ENCODE results near the gene PODN. TPM values are rescaled to one million over a fixed set of nuclear protein-coding genes. Genes with fewer than 3 reads are reported as not detected.
A peak's percentile ranks its signal among the peaks of the same experiment; 100 is the strongest.

PODN gene
- 1.5 and 2.0 TPM in 2 replicates for total RNA-seq
- 1.3 and 1.4 TPM in 2 replicates for polyA plus RNA-seq
- polyA plus RNA-seq (2011; cell fraction: cytosol; rRNA removed): 0.71 and 0.76 TPM in 2 replicates
- 2.8 and 3.1 TPM in 2 replicates for polyA plus RNA-seq (2011; cell fraction: nucleus; rRNA removed)
- 1.4 and 2.1 TPM in 2 replicates for polyA plus RNA-seq (2012)
- 0.28 and 0.92 TPM in 2 replicates for polyA minus RNA-seq
- polyA minus RNA-seq (2011; cell fraction: cytosol; rRNA and poly(A)+ RNA removed): not detected
- polyA minus RNA-seq (2011; cell fraction: nucleus; rRNA and poly(A)+ RNA removed): 0.77 and 0.87 TPM in 2 replicates
- Bru-seq, nascent RNA: percentile 12 among the genes with signal in this experiment
- BruChase-seq, experiment 1, labeled RNA remaining after a 6-hour chase: percentile 28 among the genes with signal in this experiment
- percentile 31 among the genes with signal in this experiment for BruChase-seq, experiment 2, labeled RNA remaining after a 2-hour chase
- long read RNA-seq, partial matches to known transcripts: 0 of 2 reads
- long read RNA-seq, other reads (novel, unspliced or antisense): 2 of 2 reads

- POLR2A ChIA-PET: interaction anchor here (0.6 kb wide), 3 partner anchors 36 to 215 kb away, joined by 3 to 4 read pairs (median 3); no protein-coding TSS in a partner anchor
- FAIRE-seq: no peak
- H3K9ac ChIP-seq (replicated peaks; ENCODE audit: extremely low read depth, insufficient read depth, low read length): no peak within 1 kb of the TSS
Measured at GRCh38 chr1:53061859-53062707, at the start of gene PODN. Gene PODN, plus strand, starts transcription at chr1:53062213. Its CDS starts 7,643 bp downstream, at chr1:53069856.

More at GRCh38 chr1:53061859-53062707, at the start of gene PODN:
- Histone ChIP-seq H3K9me3 (replicated peaks; ENCODE audit: control insufficient read depth, insufficient read depth, low read length) (no peaks in the 10 kb centered on the region), H4K20me1 (replicated peaks; ENCODE audit: control insufficient read depth, extremely low read depth, insufficient read depth, low read length) (no peaks in the 10 kb centered on the region), H3K27me3 (ENCODE audit: control insufficient read depth in 2 of 2, insufficient read depth in 2 of 2, low read length in 2 of 2) (peaks cover 6 to 31% of the 10 kb centered on the region in 2 experiments), H3K9me1 (replicated peaks; ENCODE audit: control insufficient read depth, extremely low read depth, insufficient read depth, low read length) (no peaks in the 10 kb centered on the region), H3K36me3 (ENCODE audit: control insufficient read depth in 2 of 2, extremely low read depth in 1 of 2, insufficient read depth in 2 of 2, low read length in 2 of 2) (no peaks in the 10 kb centered on the region), H3K79me2 (ENCODE audit: control insufficient read depth, insufficient read depth, low read length) (no peaks in the 10 kb centered on the region), H3K27ac (ENCODE audit: insufficient read depth, low read depth, low read length) (no peak within 1 kb of the TSS), H2AFZ (ENCODE audit: low read depth, low read length) (peak within 1 kb of the TSS; percentile 52), H3K4me3 (replicated peaks in 1 of 3; ENCODE audit: insufficient read depth in 1 of 3, low read depth in 1 of 3, low read length in 3 of 3) (peak within 1 kb of the TSS; percentile 27 to 47 (median 30)), H3K4me1 (ENCODE audit: control insufficient read depth, extremely low read depth, insufficient read depth, low read length) (peaks cover 8% of the 10 kb centered on the region), H3K4me2 (ENCODE audit: insufficient read depth, low read length) (peak within 1 kb of the TSS; percentile 66)
- BruUV-seq (replicated peaks): no TSS peak
- no peak for DNase-seq (ENCODE audit: low read depth, low spot score)
- dilution Hi-C loops (cut with MboI; ENCODE audit: extremely low pct_ligation_motif_present, low sequenced_read_pairs) (no loop called here), intact Hi-C loops (cut with micrococcal nuclease) (loop anchor here (1.0 kb wide), 1 partner anchor 15 kb away; no protein-coding TSS in a partner anchor)
- CTCF ChIA-PET: interaction anchor here (0.6 to 1.7 kb wide), 6 partner anchors 12 to 120 kb away, joined by 3 to 5 read pairs (median 3); no protein-coding TSS in a partner anchor
- no peak for TF ChIP-seq EZH2 (IDR thresholded peaks at IDR 0.05; ENCODE audit: borderline replicate concordance, low read depth, low read length, severe bottlenecking)
- TF ChIP-seq, protein P1, sequence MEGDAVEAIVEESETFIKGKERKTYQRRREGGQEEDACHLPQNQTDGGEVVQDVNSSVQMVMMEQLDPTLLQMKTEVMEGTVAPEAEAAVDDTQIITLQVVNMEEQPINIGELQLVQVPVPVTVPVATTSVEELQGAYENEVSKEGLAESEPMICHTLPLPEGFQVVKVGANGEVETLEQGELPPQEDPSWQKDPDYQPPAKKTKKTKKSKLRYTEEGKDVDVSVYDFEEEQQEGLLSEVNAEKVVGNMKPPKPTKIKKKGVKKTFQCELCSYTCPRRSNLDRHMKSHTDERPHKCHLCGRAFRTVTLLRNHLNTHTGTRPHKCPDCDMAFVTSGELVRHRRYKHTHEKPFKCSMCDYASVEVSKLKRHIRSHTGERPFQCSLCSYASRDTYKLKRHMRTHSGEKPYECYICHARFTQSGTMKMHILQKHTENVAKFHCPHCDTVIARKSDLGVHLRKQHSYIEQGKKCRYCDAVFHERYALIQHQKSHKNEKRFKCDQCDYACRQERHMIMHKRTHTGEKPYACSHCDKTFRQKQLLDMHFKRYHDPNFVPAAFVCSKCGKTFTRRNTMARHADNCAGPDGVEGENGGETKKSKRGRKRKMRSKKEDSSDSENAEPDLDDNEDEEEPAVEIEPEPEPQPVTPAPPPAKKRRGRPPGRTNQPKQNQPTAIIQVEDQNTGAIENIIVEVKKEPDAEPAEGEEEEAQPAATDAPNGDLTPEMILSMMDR (IDR thresholded peaks at IDR 0.05; ENCODE audit: extremely low read depth in 1 of 2, insufficient read depth in 1 of 2, low read depth in 1 of 2, low read length in 2 of 2): no peak
- TF ChIP-seq JUN (IDR thresholded peaks at IDR 0.05; ENCODE audit: borderline replicate concordance, insufficient read depth, insufficient read length, low read depth): no peak
- TF ChIP-seq MAX (IDR thresholded peaks at IDR 0.05; ENCODE audit: insufficient read depth, insufficient read length): no peak
- no peak for TF ChIP-seq GATA2 (IDR thresholded peaks at IDR 0.05; ENCODE audit: insufficient read depth, insufficient read length, low read depth, low read length)
- no peak for TF ChIP-seq FOS (IDR thresholded peaks at IDR 0.05; ENCODE audit: borderline replicate concordance, insufficient read depth, low read length)
- no peak for TF ChIP-seq MYC (IDR thresholded peaks at IDR 0.05; ENCODE audit: low read depth, low read length)
- no peak for TF ChIP-seq POLR2A (IDR thresholded peaks at IDR 0.05; ENCODE audit: low read depth, low read length)
- no peak for TF ChIP-seq POLR2AphosphoS5 (IDR thresholded peaks at IDR 0.05; ENCODE audit: insufficient read depth, low read depth, low read length)
